GM12891 (cell line): Measurements from ENCODE around the gene USP25.

ENCODE experiments used
- PAX5 ChIP-seq: IDR thresholded peaks from 2 replicates; pipeline ENCODE4 v1.6.1; 2011; ENCODE audit warnings: low read length, moderate library complexity, mild to moderate bottlenecking; ENCODE audit not compliant: insufficient read depth, severe bottlenecking
- POLR2A ChIP-seq: IDR thresholded peaks from 2 replicates; pipeline ENCODE4 v1.6.1; 2011; ENCODE audit warnings: low read depth, low read length, control low read depth
- POLR2AphosphoS5 ChIP-seq: IDR thresholded peaks from 2 replicates; pipeline ENCODE4 v1.6.1; 2011; ENCODE audit warnings: low read depth, low read length, control low read depth
- SPI1 ChIP-seq: IDR thresholded peaks from 2 replicates; pipeline ENCODE4 v1.6.1; 2011; ENCODE audit warnings: low read depth, low read length, control low read depth
- TAF1 ChIP-seq: IDR thresholded peaks from 2 replicates; pipeline ENCODE4 v1.6.1; 2011; ENCODE audit warnings: low read depth, low read length, control low read depth

- TF ChIP-seq POLR2A (no peak), SPI1 (no peak), POLR2AphosphoS5 (no peak), TAF1 (no peak), PAX5 (no peak)
Measured at GRCh38 chr21:15729346-15729673, 472 bp upstream of the USP25 start.
